Endothelial cell of umbilical vein (primary cell): Measurements from ENCODE around the gene S100A1.
"Not testable (repeated sequence)": the region's sequence is repeated elsewhere in the genome, so short reads cannot be mapped to it uniquely, and the experiment has no call there.

ENCODE experiments used
- EZH2 ChIP-seq: IDR thresholded peaks from 2 replicates; pipeline ENCODE4 v1.6.1; 2012; ENCODE audit warnings: borderline replicate concordance, low read depth, mild to moderate bottlenecking, moderate library complexity, low read length, inconsistent platforms; ENCODE audit not compliant: severe bottlenecking
- FOS ChIP-seq: IDR thresholded peaks from 2 replicates; pipeline ENCODE4 v1.6.1; 2011; ENCODE audit warnings: mild to moderate bottlenecking, low read length, moderate library complexity, borderline replicate concordance; ENCODE audit not compliant: insufficient read depth
- JUN ChIP-seq: IDR thresholded peaks from 2 replicates; pipeline ENCODE4 v1.6.1; 2011; ENCODE audit warnings: borderline replicate concordance, low read depth; ENCODE audit not compliant: insufficient read length, insufficient read depth
- MYC ChIP-seq: IDR thresholded peaks from one replicate; pipeline ENCODE4 v1.6.1; 2011; ENCODE audit warnings: mild to moderate bottlenecking, low read depth, low read length
- POLR2A ChIP-seq: IDR thresholded peaks from 2 replicates; pipeline ENCODE4 v1.6.1; 2012; ENCODE audit warnings: low read depth, mild to moderate bottlenecking, control low read depth, low read length
- POLR2AphosphoS5 ChIP-seq: IDR thresholded peaks from 2 replicates; pipeline ENCODE4 v1.6.1; 2012; ENCODE audit warnings: low read depth, mild to moderate bottlenecking, control low read depth, low read length, moderate library complexity; ENCODE audit not compliant: insufficient read depth
- TF ChIP-seq, protein P1 (sequence below), 2 donors: IDR thresholded peaks; 1 replicate in 1 of 2; 2 replicates in 1 of 2; pipeline ENCODE4 v1.5.1; 2011; ENCODE audit warnings: low read length in 2 of 2, mild to moderate bottlenecking in 2 of 2, moderate library complexity in 2 of 2, control low read depth in 1 of 2, inconsistent platforms in 1 of 2, low read depth in 1 of 2; ENCODE audit not compliant: insufficient read depth in 1 of 2; ENCODE audit errors: extremely low read depth in 1 of 2
- TF ChIP-seq, protein P2 (sequence below): IDR thresholded peaks from 2 replicates; pipeline ENCODE4 v1.6.1; 2011; ENCODE audit not compliant: insufficient read depth, insufficient read length

DNA sequence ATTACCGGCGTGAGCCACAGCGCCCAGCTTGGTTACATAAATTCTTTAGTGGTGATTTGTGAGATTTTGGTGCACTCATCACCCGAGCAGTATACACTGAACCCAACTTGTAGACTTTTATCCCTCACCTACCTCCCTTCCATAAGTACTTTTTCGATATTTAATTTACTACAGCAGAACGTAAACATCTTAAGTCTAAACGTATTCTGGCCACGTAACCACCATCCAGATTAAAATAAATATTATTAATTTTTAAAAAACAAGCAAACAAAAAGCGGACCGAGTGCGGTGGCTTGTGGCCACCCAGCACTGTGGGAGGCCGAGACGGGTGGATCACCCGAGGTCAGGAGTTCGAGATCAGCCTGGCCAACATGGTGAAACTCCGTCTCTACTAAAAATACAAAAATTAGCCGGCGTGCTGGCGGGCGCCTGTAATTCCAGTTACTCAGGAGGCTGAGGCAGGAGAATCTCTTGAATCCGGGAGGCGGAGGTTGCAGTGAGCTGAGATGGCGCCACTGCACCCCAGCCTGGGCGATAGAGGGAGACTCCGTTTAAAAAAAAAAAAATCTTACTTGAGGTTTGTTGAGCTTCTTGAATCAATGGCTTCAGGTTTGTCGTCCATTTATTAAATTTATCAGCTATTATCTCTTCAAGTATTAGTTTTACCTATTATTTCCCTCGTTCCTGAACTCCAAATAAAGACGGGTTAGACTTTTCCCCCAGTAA lies 43.6 kb downstream of the S100A1 start:
- not testable (repeated sequence) for TF ChIP-seq POLR2A, MYC, EZH2, JUN, POLR2AphosphoS5, FOS
- TF ChIP-seq, protein P1, sequence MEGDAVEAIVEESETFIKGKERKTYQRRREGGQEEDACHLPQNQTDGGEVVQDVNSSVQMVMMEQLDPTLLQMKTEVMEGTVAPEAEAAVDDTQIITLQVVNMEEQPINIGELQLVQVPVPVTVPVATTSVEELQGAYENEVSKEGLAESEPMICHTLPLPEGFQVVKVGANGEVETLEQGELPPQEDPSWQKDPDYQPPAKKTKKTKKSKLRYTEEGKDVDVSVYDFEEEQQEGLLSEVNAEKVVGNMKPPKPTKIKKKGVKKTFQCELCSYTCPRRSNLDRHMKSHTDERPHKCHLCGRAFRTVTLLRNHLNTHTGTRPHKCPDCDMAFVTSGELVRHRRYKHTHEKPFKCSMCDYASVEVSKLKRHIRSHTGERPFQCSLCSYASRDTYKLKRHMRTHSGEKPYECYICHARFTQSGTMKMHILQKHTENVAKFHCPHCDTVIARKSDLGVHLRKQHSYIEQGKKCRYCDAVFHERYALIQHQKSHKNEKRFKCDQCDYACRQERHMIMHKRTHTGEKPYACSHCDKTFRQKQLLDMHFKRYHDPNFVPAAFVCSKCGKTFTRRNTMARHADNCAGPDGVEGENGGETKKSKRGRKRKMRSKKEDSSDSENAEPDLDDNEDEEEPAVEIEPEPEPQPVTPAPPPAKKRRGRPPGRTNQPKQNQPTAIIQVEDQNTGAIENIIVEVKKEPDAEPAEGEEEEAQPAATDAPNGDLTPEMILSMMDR (IDR thresholded peaks at IDR 0.05; ENCODE audit: extremely low read depth in 1 of 2, insufficient read depth in 1 of 2, low read depth in 1 of 2, low read length in 2 of 2) = not testable (repeated sequence)
- TF ChIP-seq, protein P2, sequence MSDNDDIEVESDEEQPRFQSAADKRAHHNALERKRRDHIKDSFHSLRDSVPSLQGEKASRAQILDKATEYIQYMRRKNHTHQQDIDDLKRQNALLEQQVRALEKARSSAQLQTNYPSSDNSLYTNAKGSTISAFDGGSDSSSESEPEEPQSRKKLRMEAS = not testable (repeated sequence)
